Endodermal cell (in vitro differentiated cells): ENCODE results near the gene LDHB. TPM values are rescaled to one million over a fixed set of nuclear protein-coding genes. Genes with fewer than 3 reads are reported as not detected.

ENCODE experiments used
- DNase-seq: peaks from one replicate; pipeline ENCODE4 v3.0.0-alpha.2; 2017
- H3K27ac ChIP-seq: 2 replicates; pipeline ENCODE4 v1.5.1; 2013; ENCODE audit warnings: mild to moderate bottlenecking, low read depth, low read length, moderate library complexity
- H3K27me3 ChIP-seq: 2 replicates; pipeline ENCODE4 v1.6.1; 2013; ENCODE audit warnings: mild to moderate bottlenecking, low read length, moderate library complexity; ENCODE audit not compliant: insufficient read depth, control insufficient read depth, poor library complexity, severe bottlenecking
- H3K36me3 ChIP-seq: 2 replicates; pipeline ENCODE4 v1.7.0; 2013; ENCODE audit warnings: mild to moderate bottlenecking, low read length, moderate library complexity; ENCODE audit not compliant: control insufficient read depth, insufficient read depth
- H3K4me1 ChIP-seq: one replicate; pipeline ENCODE4 v1.7.0; 2013; ENCODE audit warnings: low read length; ENCODE audit not compliant: control insufficient read depth, insufficient read depth
- H3K4me3 ChIP-seq: 2 replicates; pipeline ENCODE4 v1.5.1; 2013; ENCODE audit warnings: mild to moderate bottlenecking, low read length, moderate library complexity
- H3K9ac ChIP-seq: 2 replicates; pipeline ENCODE4 v1.6.1; 2013; ENCODE audit warnings: mild to moderate bottlenecking, low read length, moderate library complexity; ENCODE audit not compliant: poor library complexity, severe bottlenecking; ENCODE audit errors: extremely low read depth
- H3K9me3 ChIP-seq: 2 replicates; pipeline ENCODE4 v1.6.1; 2013; ENCODE audit warnings: mild to moderate bottlenecking, low read length, moderate library complexity; ENCODE audit not compliant: control insufficient read depth
- H3K27ac Mint-ChIP-seq: 2 replicates; pipeline ENCODE4 v1.8.0; 2020; ENCODE audit warnings: mixed read lengths
- H3K27me3 Mint-ChIP-seq: 2 replicates; pipeline ENCODE4 v1.8.0; 2021; ENCODE audit warnings: mild to moderate bottlenecking, mixed read lengths; ENCODE audit not compliant: insufficient read depth
- H3K36me3 Mint-ChIP-seq: 2 replicates; pipeline ENCODE4 v1.8.0; 2020; ENCODE audit warnings: low read depth, mixed read lengths
- H3K4me1 Mint-ChIP-seq: 2 replicates; pipeline ENCODE4 v1.8.0; 2020; ENCODE audit warnings: mixed read lengths
- H3K4me3 Mint-ChIP-seq: 2 replicates; pipeline ENCODE4 v1.8.0; 2020; ENCODE audit warnings: mild to moderate bottlenecking, moderate library complexity, mixed read lengths
- H3K9me3 Mint-ChIP-seq: 2 replicates; pipeline ENCODE4 v1.8.0; 2020; ENCODE audit warnings: mild to moderate bottlenecking, mixed read lengths
- CTCF ChIP-seq: fragments of 200-600 bp; sonication (generic); conservative IDR thresholded peaks from 2 replicates; pipeline ENCODE4 v1.5.0; 2021; ENCODE audit warnings: antibody characterized with exemption, mild to moderate bottlenecking
- WGBS, 2 experiments: methylation state at CpG; one replicate each; pipeline versions ENCODE4 v1.1.5 to v1.1.7; 2013; ENCODE audit warnings: missing lambda C conversion rate in 2 of 2, mixed read lengths in 1 of 2; ENCODE audit not compliant: insufficient coverage in 1 of 2, insufficient read length in 1 of 2; 5-methylcytosine and 5-hydroxymethylcytosine counted together
- total RNA-seq, 2 donors: library from RNA; stranded (reverse); fragmentation: NEBNext Ultra II Directional in 1 of 2; extraction: Animal tissue kit (Norgen Biotek cat#: 25700) in 1 of 2; gene quantifications; 2 replicates in 1 of 2; 3 replicates in 1 of 2; pipeline ENCODE4 v1.2.1, GENCODE V29; 2021

The LDHB gene
- total RNA-seq, 2 donors from 2014 or later: 917 to 1,694 TPM

- H3K36me3 Mint-ChIP-seq: no peaks in the 10 kb centered on the region
These were observed 19.6 kb upstream of the LDHB start for GRCh38 chr12:21677204-21677603.

GRCh38 chr12:21676776-21677175 lies 19.1 kb upstream of the LDHB start:
- Histone ChIP-seq H3K9me3 (no peaks in the 10 kb centered on the region), H3K4me3 (no peak overlapping the region), H3K9ac (no peak overlapping the region), H3K27me3 (no peaks in the 10 kb centered on the region), H3K4me1 (peaks cover 3% of the 10 kb centered on the region), H3K27ac (no peak overlapping the region), H3K36me3 (no peaks in the 10 kb centered on the region)
- whole genome bisulfite sequencing, 2 experiments: 83 to 92% methylated on average over 1 to 3 of the region's 3 CpGs
- peaks cover 7% of the 10 kb centered on the region for H3K9me3 Mint-ChIP-seq
- H3K27ac Mint-ChIP-seq: no peak overlapping the region
- no peak overlapping the region for H3K4me3 Mint-ChIP-seq
- no peaks in the 10 kb centered on the region for H3K36me3 Mint-ChIP-seq
- TF ChIP-seq CTCF: no peak
- peaks cover 11% of the 10 kb centered on the region for H3K4me1 Mint-ChIP-seq
- no peak for DNase-seq
- peaks cover 6% of the 10 kb centered on the region for H3K27me3 Mint-ChIP-seq

More at GRCh38 chr12:21677204-21677603, 19.6 kb upstream of the LDHB start:
- Histone ChIP-seq H3K27ac (no peak overlapping the region), H3K4me1 (peaks cover 3% of the 10 kb centered on the region), H3K9ac (no peak overlapping the region), H3K27me3 (no peaks in the 10 kb centered on the region), H3K9me3 (no peaks in the 10 kb centered on the region), H3K36me3 (no peaks in the 10 kb centered on the region), H3K4me3 (no peak overlapping the region)
- H3K4me3 Mint-ChIP-seq: no peak overlapping the region
- no peak overlapping the region for H3K27ac Mint-ChIP-seq
- peaks cover 11% of the 10 kb centered on the region for H3K4me1 Mint-ChIP-seq
- H3K9me3 Mint-ChIP-seq: peaks cover 7% of the 10 kb centered on the region
- peaks cover 7% of the 10 kb centered on the region for H3K27me3 Mint-ChIP-seq
- DNase-seq: no peak
- 91 to 93% methylated on average over 4 to 13 of the region's 13 CpGs for WGBS, 2 experiments
- no peak for TF ChIP-seq CTCF

GRCh38 chr12:21675641-21676040 lies 18.0 kb upstream of the LDHB start:
- Mint-ChIP-seq H3K4me1 (peaks cover 11% of the 10 kb centered on the region), H3K27ac (no peak overlapping the region), H3K36me3 (no peaks in the 10 kb centered on the region), H3K9me3 (peaks cover 7% of the 10 kb centered on the region), H3K4me3 (no peak overlapping the region), H3K27me3 (peaks cover 6% of the 10 kb centered on the region)
- no peaks in the 10 kb centered on the region for H3K36me3 ChIP-seq
- no peaks in the 10 kb centered on the region for H3K27me3 ChIP-seq
- H3K9me3 ChIP-seq: no peaks in the 10 kb centered on the region
- WGBS, 2 experiments: 68 to 100% methylated on average over 1 to 3 of the region's 3 CpGs
- TF ChIP-seq CTCF: no peak
- DNase-seq: no peak
- H3K4me3 ChIP-seq: no peak overlapping the region
- H3K4me1 ChIP-seq: peaks cover 3% of the 10 kb centered on the region
- H3K27ac ChIP-seq: no peak overlapping the region
- no peak overlapping the region for H3K9ac ChIP-seq
